Progenitor cell of endocrine pancreas (in vitro differentiated cells): ENCODE results near the gene RGL2. TPM values are rescaled to one million over a fixed set of nuclear protein-coding genes. Genes with fewer than 3 reads are reported as not detected.
"Not testable (repeated sequence)": the region's sequence is repeated elsewhere in the genome, so short reads cannot be mapped to it uniquely, and the experiment has no call there.

Experiments used
- DNase-seq: peaks from one replicate; pipeline ENCODE4 v3.0.0; 2021; ENCODE audit warnings: low spot score; ENCODE audit not compliant: unreplicated experiment
- H3K27ac Mint-ChIP-seq: 2 replicates; pipeline ENCODE4 v1.8.0; 2021; ENCODE audit warnings: mild to moderate bottlenecking, moderate library complexity, mixed read lengths
- H3K27me3 Mint-ChIP-seq: 2 replicates; pipeline ENCODE4 v1.8.0; 2021; ENCODE audit warnings: mixed read lengths
- H3K36me3 Mint-ChIP-seq: 2 replicates; pipeline ENCODE4 v1.8.0; 2022; ENCODE audit warnings: mixed read lengths; ENCODE audit not compliant: insufficient read depth
- H3K4me1 Mint-ChIP-seq: 2 replicates; pipeline ENCODE4 v1.8.0; 2021; ENCODE audit warnings: low read depth, mixed read lengths
- H3K4me3 Mint-ChIP-seq: 2 replicates; pipeline ENCODE4 v1.8.0; 2021; ENCODE audit warnings: low read depth, mild to moderate bottlenecking, moderate library complexity, mixed read lengths
- H3K9me3 Mint-ChIP-seq: 2 replicates; pipeline ENCODE4 v1.8.0; 2021; ENCODE audit warnings: low read depth, mixed read lengths
- long read RNA-seq: library from polyadenylated mRNA; unstranded; transcript quantifications from one replicate; pipeline ENCODE4 v2.0.0, GENCODE V29; 2020
- total RNA-seq: library from RNA; stranded (reverse); gene quantifications from 2 replicates; pipeline ENCODE4 v1.2.1, GENCODE V29; 2021
- TF ChIP-seq, protein P1 (sequence below): fragments of 200-600 bp; sonication (generic); IDR thresholded peaks from one replicate; pipeline ENCODE4 v1.5.0; 2021; ENCODE audit warnings: antibody characterized with exemption, mild to moderate bottlenecking; ENCODE audit not compliant: unreplicated experiment

The RGL2 gene, protein sequence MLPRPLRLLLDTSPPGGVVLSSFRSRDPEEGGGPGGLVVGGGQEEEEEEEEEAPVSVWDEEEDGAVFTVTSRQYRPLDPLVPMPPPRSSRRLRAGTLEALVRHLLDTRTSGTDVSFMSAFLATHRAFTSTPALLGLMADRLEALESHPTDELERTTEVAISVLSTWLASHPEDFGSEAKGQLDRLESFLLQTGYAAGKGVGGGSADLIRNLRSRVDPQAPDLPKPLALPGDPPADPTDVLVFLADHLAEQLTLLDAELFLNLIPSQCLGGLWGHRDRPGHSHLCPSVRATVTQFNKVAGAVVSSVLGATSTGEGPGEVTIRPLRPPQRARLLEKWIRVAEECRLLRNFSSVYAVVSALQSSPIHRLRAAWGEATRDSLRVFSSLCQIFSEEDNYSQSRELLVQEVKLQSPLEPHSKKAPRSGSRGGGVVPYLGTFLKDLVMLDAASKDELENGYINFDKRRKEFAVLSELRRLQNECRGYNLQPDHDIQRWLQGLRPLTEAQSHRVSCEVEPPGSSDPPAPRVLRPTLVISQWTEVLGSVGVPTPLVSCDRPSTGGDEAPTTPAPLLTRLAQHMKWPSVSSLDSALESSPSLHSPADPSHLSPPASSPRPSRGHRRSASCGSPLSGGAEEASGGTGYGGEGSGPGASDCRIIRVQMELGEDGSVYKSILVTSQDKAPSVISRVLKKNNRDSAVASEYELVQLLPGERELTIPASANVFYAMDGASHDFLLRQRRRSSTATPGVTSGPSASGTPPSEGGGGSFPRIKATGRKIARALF
- total RNA-seq: 175 and 196 TPM in 2 replicates
- long read RNA-seq, partial matches to known transcripts: 4 of 9 reads
- long read RNA-seq, other reads (novel, unspliced or antisense): 5 of 9 reads

DNA sequence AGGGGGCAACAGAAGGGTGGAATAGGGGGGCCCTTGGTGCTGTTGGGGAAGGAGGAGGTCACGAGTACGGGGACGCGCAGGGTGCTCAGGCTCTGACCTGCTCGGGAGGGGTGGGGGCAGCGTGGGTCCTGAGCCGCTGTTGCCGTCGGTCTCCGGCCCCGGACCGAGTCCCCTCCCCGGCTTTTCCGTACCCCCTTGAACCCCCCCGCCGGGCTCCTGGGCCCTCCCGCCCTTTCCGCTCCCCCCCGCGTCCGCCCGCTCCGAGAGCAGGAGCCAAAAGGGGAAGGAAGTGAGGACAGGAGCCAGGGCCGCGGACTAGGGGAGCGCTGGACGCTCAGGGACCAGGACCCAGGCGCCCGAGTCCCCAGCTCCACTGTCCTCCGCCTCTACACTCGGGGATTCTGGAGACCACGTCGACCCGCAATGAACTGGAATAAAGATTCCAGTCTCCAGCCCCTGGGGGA, at the start of gene RGL2:
TSS of gene RGL2 (minus strand) at position 170 of the 464 bp plus-strand sequence. CDS start 332 bp downstream, outside the sequence.
- Mint-ChIP-seq H3K9me3 (no peaks in the 10 kb centered on the region), H3K27me3 (no peaks in the 10 kb centered on the region), H3K36me3 (peaks cover 7% of the 10 kb centered on the region), H3K4me3 (peak within 1 kb of the TSS; percentile 100), H3K4me1 (peaks cover 16% of the 10 kb centered on the region), H3K27ac (peak within 1 kb of the TSS; percentile 98)
- no peak for DNase-seq
- TF ChIP-seq, protein P1, sequence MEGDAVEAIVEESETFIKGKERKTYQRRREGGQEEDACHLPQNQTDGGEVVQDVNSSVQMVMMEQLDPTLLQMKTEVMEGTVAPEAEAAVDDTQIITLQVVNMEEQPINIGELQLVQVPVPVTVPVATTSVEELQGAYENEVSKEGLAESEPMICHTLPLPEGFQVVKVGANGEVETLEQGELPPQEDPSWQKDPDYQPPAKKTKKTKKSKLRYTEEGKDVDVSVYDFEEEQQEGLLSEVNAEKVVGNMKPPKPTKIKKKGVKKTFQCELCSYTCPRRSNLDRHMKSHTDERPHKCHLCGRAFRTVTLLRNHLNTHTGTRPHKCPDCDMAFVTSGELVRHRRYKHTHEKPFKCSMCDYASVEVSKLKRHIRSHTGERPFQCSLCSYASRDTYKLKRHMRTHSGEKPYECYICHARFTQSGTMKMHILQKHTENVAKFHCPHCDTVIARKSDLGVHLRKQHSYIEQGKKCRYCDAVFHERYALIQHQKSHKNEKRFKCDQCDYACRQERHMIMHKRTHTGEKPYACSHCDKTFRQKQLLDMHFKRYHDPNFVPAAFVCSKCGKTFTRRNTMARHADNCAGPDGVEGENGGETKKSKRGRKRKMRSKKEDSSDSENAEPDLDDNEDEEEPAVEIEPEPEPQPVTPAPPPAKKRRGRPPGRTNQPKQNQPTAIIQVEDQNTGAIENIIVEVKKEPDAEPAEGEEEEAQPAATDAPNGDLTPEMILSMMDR: no peak

- no peak overlapping the region for H3K4me3 Mint-ChIP-seq
- H3K27ac Mint-ChIP-seq: no peak overlapping the region
- peaks cover 28% of the 10 kb centered on the region for H3K27me3 Mint-ChIP-seq
- H3K4me1 Mint-ChIP-seq: peaks cover 23% of the 10 kb centered on the region
- no peaks in the 10 kb centered on the region for H3K9me3 Mint-ChIP-seq
- DNase-seq: no peak
- H3K36me3 Mint-ChIP-seq: no peaks in the 10 kb centered on the region
- TF ChIP-seq, protein P1: no peak
Observed at GRCh38 chr6:33347816-33348215, 49.1 kb upstream of the RGL2 start.

- not testable (repeated sequence) for DNase-seq, H3K27ac Mint-ChIP-seq, H3K4me3 Mint-ChIP-seq, H3K36me3 Mint-ChIP-seq, H3K9me3 Mint-ChIP-seq
- Mint-ChIP-seq H3K4me1 (peaks cover 23% of the 10 kb centered on the region), H3K27me3 (peaks cover 28% of the 10 kb centered on the region)
Observed at GRCh38 chr6:33346972-33347371, 48.2 kb upstream of the RGL2 start.

DNA sequence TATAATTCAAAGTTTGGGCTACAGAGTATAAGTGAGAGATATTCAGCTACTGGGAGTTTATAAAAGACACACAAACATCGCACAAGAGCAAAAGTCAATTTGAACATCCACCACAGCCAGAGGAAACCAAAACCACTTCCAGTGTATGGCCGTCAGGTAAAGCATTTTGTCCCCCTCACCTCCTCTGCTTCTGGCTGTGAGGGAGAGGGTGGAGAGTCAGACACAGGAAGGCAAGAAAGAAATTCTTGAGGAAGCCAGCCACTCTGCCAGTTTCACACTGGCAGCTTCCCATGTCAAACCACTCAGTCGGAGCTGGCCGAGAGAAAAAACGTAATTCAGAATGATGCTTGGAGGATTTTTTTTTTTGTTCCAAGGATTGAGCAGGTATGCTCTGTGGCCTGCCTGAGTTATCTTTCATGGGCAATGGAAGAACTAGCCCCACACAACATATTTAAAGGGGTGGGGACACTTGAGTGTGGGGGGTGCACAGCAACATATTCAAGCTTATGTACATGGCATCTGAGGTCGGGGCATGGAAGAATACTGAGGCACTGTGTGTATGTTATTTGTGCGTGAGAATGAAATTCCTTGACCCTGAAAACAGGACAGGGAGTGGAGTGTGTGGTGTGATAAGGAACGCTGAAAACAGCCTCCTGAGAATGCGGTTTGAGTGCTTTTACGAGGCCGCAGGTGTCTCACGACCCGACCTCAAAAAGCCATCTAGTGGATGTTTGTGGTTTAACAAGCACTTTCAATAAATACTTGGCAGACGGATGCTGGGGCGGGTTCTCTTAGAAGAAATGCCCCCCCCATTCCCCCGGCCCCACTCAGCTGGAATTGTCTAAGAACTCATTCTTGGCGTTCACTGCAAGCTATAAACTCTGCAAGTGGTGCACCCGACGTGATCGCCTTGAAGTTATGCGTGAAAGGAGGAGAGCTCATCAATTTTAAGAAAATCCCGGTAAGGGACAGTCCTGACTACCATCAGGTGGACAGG, 46.3 kb upstream of the RGL2 start:
- Mint-ChIP-seq H3K36me3 (no peaks in the 10 kb centered on the region), H3K4me1 (peaks cover 23% of the 10 kb centered on the region), H3K27me3 (peaks cover 26% of the 10 kb centered on the region), H3K27ac (peak overlapping the region; percentile 37), H3K9me3 (no peaks in the 10 kb centered on the region), H3K4me3 (no peak overlapping the region)
- peak; percentile 28 for DNase-seq
- TF ChIP-seq, protein P1: peak; percentile 69

GRCh38 chr6:33343953-33344611, 45.3 kb upstream of the RGL2 start:
- H3K4me3 Mint-ChIP-seq: no peak overlapping the region
- no peaks in the 10 kb centered on the region for H3K36me3 Mint-ChIP-seq
- H3K27ac Mint-ChIP-seq: no peak overlapping the region

GRCh38 chr6:33343606-33343952, 44.8 kb upstream of the RGL2 start:
- peaks cover 15% of the 10 kb centered on the region for H3K27me3 Mint-ChIP-seq
- H3K36me3 Mint-ChIP-seq, H3K4me1 Mint-ChIP-seq, DNase-seq, H3K9me3 Mint-ChIP-seq, H3K4me3 Mint-ChIP-seq, H3K27ac Mint-ChIP-seq: not testable (repeated sequence)

More at GRCh38 chr6:33343953-33344611, 45.3 kb upstream of the RGL2 start:
- Mint-ChIP-seq H3K9me3 (no peaks in the 10 kb centered on the region), H3K27me3 (peaks cover 17% of the 10 kb centered on the region), H3K4me1 (peaks cover 14% of the 10 kb centered on the region)
- TF ChIP-seq, protein P1: no peak
- no peak for DNase-seq
